ENCODE data around the gene NME4. TPM values are rescaled to one million over a fixed set of nuclear protein-coding genes. Genes with fewer than 3 reads are reported as not detected.
"Not testable (repeated sequence)": the region's sequence is repeated elsewhere in the genome, so short reads cannot be mapped to it uniquely, and the experiment has no call there.

The NME4 gene
- total RNA-seq, 2 donors from 2014 or later, result 38.3 to 63.6 TPM

DNA sequence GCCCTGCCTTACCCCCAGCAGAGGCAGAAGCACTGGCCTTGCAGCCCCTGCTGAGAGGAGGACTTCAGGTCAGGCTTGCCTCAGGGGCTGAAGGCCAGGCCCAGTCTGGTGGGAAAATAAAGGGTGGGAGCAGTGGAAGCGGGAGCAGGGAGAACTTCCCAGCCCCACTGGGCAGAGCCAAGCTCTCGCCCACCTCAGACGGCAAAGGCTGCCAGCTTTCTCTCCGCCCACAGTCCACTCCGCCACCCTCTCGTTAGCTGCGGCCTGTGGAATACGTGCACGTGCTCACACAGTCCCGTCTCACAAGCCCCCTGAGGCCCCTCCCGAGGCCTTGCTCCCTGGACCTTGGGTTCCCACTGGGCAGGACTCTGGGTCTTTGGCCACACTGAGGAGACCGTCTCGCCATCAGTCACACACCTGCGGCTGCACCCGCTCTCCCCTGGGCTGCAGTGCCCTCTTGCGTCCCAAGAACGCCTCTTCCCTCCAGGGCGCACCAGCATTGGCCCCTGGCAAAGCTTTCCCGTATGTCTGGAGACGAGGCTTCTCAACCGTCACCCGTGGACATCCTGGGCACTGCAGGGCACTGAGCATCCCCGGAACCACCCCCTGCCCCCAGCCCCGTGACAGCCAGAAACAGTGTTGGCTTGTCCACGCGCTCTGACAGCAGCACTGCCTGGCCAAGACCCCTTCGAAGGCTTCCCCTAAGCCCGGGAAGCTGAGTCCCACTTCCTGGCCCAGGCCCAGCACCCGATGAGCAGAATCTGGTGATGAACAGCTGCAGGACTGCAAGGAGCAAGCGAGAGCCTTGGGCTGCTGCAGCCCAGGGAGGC, 34.9 kb upstream of the NME4 start:
- H3K27ac ChIP-seq, result no peak overlapping the region

DNA sequence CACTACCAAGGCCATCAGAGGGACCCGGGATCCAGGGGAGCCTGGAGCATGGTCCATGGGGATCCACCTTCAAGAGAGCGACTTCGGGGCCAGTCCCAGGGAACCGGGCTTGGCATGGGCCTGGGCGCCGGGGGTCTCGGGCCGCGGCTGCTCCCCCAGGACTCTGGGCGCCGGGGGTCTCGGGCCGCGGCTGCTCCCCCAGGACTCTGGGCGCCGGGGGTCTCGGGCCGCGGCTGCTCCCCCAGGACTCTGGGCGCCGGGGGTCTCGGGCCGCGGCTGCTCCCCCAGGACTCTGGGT, 34.3 kb upstream of the NME4 start:
- not testable (repeated sequence) for H3K36me3 ChIP-seq; DNase-seq; H3K27me3 ChIP-seq; H3K9me3 ChIP-seq; H3K27ac ChIP-seq; H3K4me1 ChIP-seq; H3K4me3 ChIP-seq; H3K9ac ChIP-seq (ENCODE audit: low read depth in 2 of 2, low read length in 2 of 2)
- intact Hi-C loops (cut with DNase I), result loop anchor here (5.0 to 10.0 kb wide), 2 partner anchors 138 to 255 kb away; partner anchors contain the start of gene LUC7L

More for the DNA sequence above, 34.9 kb upstream of the NME4 start:
- Histone ChIP-seq H3K9ac (ENCODE audit: low read depth in 2 of 2, low read length in 2 of 2) (no peak overlapping the region), H3K27me3 (no peaks in the 10 kb centered on the region), H3K9me3 (no peaks in the 10 kb centered on the region), H3K36me3 (no peaks in the 10 kb centered on the region), H3K4me1 (no peaks in the 10 kb centered on the region), H3K4me3 (no peak overlapping the region)
- DNase-seq, result peak; percentile 84
- TF ChIP-seq, protein P1, sequence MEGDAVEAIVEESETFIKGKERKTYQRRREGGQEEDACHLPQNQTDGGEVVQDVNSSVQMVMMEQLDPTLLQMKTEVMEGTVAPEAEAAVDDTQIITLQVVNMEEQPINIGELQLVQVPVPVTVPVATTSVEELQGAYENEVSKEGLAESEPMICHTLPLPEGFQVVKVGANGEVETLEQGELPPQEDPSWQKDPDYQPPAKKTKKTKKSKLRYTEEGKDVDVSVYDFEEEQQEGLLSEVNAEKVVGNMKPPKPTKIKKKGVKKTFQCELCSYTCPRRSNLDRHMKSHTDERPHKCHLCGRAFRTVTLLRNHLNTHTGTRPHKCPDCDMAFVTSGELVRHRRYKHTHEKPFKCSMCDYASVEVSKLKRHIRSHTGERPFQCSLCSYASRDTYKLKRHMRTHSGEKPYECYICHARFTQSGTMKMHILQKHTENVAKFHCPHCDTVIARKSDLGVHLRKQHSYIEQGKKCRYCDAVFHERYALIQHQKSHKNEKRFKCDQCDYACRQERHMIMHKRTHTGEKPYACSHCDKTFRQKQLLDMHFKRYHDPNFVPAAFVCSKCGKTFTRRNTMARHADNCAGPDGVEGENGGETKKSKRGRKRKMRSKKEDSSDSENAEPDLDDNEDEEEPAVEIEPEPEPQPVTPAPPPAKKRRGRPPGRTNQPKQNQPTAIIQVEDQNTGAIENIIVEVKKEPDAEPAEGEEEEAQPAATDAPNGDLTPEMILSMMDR (IDR thresholded peaks at IDR 0.05), result peak; percentile 69
- intact Hi-C loops (cut with DNase I), result loop anchor here (5.0 to 10.0 kb wide), 2 partner anchors 137 to 255 kb away; partner anchors contain the start of gene LUC7L

DNA sequence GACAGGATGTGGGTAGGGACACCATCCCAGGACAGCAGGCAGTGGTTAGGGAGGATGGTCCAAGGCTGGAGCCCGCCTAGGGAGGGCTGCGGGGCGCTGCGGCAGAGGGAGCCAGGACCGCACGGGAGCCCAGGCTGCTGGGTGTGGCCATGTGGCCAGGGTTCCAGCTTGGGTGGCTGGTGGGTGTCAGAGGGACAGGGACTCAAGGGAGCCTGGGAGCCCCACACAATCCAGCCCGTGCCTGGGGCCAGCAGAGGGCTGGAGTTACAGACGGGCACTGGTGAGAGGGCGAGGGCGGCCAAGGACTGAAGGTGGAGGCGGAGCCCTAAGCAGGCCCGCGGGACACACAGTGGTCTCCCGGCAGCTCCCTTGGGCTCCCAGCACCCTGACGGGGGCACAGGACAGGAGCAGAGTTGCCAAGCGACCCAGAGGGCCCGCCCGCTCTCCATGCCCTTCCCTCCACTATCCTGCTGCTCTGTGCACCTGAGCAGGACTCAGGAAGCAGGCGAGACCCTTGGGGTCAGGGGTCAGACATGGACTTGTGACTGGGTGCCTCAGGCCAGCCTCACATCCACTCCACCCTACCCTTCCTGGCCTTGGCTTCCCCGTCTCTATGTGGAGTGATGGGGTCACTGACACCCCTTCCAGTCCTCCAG, 33.8 kb upstream of the NME4 start:
- Histone ChIP-seq H3K27ac (no peak overlapping the region), H3K4me1 (no peaks in the 10 kb centered on the region), H3K27me3 (no peaks in the 10 kb centered on the region), H3K9ac (ENCODE audit: low read depth in 2 of 2, low read length in 2 of 2) (no peak overlapping the region), H3K4me3 (no peak overlapping the region), H3K9me3 (no peaks in the 10 kb centered on the region), H3K36me3 (no peaks in the 10 kb centered on the region)
- intact Hi-C loops (cut with DNase I), result loop anchor here (5.0 to 10.0 kb wide), 2 partner anchors 138 to 256 kb away; partner anchors contain the start of gene LUC7L
- TF ChIP-seq, protein P1 (IDR thresholded peaks at IDR 0.05), result no peak
- no peak for DNase-seq

DNA sequence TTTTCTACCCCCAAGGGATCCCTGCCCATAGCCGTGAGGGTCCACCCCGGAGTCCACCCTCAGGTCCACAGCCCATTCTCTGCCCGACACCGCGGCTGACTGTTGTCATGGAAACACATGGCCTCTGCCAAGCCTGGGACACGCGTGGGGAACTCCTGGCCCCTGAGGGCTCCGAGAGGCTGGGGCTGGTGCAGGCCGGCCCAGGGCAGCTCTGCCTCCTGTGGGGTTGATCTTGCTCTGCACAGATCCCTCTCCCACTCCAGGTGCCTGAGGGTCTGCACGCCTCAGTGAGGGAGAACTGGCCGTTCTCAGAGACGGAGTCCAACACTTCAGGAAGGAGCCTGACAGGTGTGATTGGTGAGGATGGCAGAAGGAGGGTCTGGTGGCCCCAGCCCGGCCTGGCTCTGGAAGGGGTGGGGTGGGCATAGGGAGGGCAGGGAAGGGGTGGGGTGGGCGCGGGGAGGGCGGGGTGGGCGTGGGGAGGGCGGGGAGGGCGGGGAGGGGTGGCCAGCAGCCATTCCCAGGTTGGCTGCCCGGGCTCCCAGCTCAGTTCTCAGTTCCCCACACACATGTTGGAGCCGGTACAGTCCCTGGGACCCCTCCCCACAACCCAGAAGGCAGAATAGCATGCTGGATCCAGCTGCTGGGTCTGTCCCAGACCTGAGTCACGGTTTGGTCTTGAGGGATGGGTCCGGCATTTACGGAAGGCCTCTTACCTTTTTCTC, 33.1 kb upstream of the NME4 start:
- H3K4me1 ChIP-seq, result no peaks in the 10 kb centered on the region
- no peaks in the 10 kb centered on the region for H3K36me3 ChIP-seq
- no peak overlapping the region for H3K4me3 ChIP-seq
- no peak for DNase-seq
- H3K9ac ChIP-seq (ENCODE audit: low read depth in 2 of 2, low read length in 2 of 2), result no peak overlapping the region
- TF ChIP-seq, protein P1 (IDR thresholded peaks at IDR 0.05), result no peak
- H3K27ac ChIP-seq, result no peak overlapping the region
- H3K9me3 ChIP-seq, result no peaks in the 10 kb centered on the region
- intact Hi-C loops (cut with DNase I), result loop anchor here (5.0 to 10.0 kb wide), 2 partner anchors 139 to 257 kb away; partner anchors contain the start of gene LUC7L
- no peaks in the 10 kb centered on the region for H3K27me3 ChIP-seq

DNA sequence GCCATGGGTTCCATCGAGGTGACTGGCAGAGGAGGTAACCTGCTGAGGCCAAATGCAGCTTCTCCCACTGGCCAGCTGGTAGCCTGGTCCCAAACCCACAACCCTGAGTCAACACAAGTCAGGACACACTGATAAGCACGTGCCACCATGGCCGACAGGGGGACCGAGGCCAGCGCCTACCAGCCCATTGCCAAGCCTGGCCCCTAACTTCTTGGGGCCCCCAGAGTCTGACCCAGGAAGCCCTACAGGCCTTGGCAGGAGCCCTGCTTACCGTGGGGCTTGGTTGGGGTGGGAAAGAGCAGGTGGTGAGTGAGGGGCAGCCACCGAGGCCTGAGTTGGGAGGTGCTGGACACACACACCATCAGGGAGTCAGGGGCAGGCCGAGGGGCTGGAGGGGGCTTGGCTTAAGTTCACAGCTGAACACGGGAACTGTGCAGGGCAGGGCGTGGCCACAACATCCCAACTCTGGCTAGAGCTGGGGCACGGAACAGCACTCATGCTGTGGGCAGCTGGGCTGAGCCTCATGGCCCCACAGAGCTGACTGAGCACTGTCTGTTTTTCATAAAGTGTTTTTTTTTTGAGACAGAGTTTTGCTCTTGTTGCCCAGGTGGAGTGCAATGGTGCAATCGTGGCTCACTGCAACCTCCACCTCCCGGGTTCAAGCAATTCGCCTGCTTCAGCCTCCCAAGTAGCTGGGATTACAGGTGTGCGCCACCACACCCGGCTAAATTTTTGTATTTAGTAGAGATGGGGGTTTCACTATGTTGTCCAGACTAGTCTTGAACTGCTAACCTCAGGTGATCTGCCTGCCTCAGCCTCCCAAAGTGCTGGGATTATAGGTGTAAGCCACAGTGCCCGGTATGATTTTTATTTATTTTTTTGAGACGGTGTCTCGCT, 32.2 kb upstream of the NME4 start:
- Histone ChIP-seq H3K9me3 (no peaks in the 10 kb centered on the region), H3K9ac (ENCODE audit: low read depth in 2 of 2, low read length in 2 of 2) (no peak overlapping the region), H3K36me3 (no peaks in the 10 kb centered on the region), H3K27me3 (no peaks in the 10 kb centered on the region), H3K4me3 (no peak overlapping the region), H3K27ac (no peak overlapping the region), H3K4me1 (no peaks in the 10 kb centered on the region)
- TF ChIP-seq, protein P1 (IDR thresholded peaks at IDR 0.05), result no peak
- no peak for DNase-seq
- intact Hi-C loops (cut with DNase I), result loop anchor here (5.0 to 10.0 kb wide), 2 partner anchors 140 to 258 kb away; partner anchors contain the start of gene LUC7L

All from colonic mucosa (tissue), 4 donors.